Mesenchymal stem cell (in vitro differentiated cells and primary cell): ENCODE measurements around the gene LAGE3. TPM values are rescaled to one million over a fixed set of nuclear protein-coding genes. Genes with fewer than 3 reads are reported as not detected.

Experiments
- small RNA-seq: library from polyadenylated mRNA; stranded (forward); fragments of <200 nt; extraction: miRNeasy Mini kit (QIAGEN cat#:217004); gene quantifications from one replicate; pipeline ENCODE3, GENCODE V24; 2013; ENCODE audit warnings: low read depth

LAGE3 gene

Small RNAs within 50 kb of the gene (small RNA-seq; reads per million reads assigned to genes)
- gene MIR6858 (2.9 reads per million, percentile 12 among the genes with 10 or more reads in this experiment), gene RN7SL697P (not detected)
